ENCODE measurements around the gene DAB2. TPM values are rescaled to one million over a fixed set of nuclear protein-coding genes. Genes with fewer than 3 reads are reported as not detected.
A peak's percentile ranks its signal among the peaks of the same experiment; 100 is the strongest.

DAB2 gene
- total RNA-seq (1 to 10 TPM; 2.2 to 2.6 TPM), polyA plus RNA-seq (under 1 TPM in 2 of 3 donors, not detected in 1; 0.07 to 0.26 TPM), total RNA-seq (0 to 0.43 (median 0) reads per million in 6 experiments)

DNA sequence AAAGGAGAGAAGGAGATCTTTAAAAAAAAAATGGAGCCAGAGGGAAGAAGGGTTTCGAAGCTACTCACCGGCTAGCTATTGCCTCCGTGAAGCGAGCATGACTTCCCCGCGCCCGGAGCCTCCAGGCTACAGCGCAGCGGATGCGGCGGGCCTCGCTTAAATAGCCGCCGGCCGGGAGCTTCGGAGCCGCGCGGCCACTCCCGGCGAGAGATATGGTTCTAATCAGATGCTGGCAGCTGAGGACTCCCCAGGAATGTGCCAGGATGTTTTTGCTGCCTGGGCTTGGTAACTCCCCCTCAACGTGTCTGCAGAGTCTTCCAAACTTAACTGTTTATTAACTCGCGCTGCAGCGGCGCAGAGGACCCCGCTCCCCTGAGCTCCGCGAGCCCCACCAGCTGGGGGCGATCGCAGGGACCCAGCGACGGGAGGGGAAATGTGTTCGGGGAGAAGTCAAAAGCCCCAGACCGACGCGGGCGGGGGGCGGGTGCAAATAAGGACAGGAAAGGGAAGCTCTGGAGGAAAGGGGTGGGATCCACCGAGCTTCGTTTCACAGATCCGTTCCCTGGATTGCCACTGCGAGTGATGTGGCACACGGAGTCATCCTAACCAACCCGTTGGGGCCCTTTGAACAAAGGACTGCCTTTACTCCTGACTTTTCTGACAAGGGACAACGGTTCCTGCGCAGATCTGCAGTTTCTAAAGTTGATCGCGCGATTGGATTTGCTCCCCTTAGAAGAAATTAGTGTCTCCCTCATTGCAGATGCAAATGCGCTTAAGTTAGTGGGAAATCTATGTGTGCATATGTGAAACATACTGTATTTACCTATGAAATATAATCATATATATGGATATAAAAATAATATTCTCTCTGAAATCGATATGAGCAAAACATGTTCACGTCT, at the start of gene DAB2:
TSS of gene DAB2 (minus strand) at position 245 of the 902 bp plus-strand sequence. CDS start 30,660 bp downstream, outside the sequence.
- H3K27ac Mint-ChIP-seq: peak within 1 kb of the TSS in 2 of 10 donors; percentile 40 to 63
- POLR2A ChIA-PET: interaction anchor here (0.6 kb wide), 2 partner anchors 68 to 152 kb away, joined by 3 to 6 read pairs; no protein-coding TSS in a partner anchor
- peak within 1 kb of the TSS; percentile 80 to 91 (median 86) for H3K4me3 Mint-ChIP-seq
- ATAC-seq (peak; percentile 79 to 88), DNase-seq (peak in 9 of 10 donors; percentile 12 to 42 (median 28))
- no peaks in the 10 kb centered on the region for H3K36me3 Mint-ChIP-seq
- peaks cover 0 to 18% (median 10%) of the 10 kb centered on the region in 4 donors for H3K4me1 Mint-ChIP-seq
- peaks cover 17 to 59% (median 27%) of the 10 kb centered on the region in 5 donors for H3K27me3 Mint-ChIP-seq
- H3K9me3 Mint-ChIP-seq: peaks cover 0 to 2% (median 0%) of the 10 kb centered on the region in 9 donors

DNA sequence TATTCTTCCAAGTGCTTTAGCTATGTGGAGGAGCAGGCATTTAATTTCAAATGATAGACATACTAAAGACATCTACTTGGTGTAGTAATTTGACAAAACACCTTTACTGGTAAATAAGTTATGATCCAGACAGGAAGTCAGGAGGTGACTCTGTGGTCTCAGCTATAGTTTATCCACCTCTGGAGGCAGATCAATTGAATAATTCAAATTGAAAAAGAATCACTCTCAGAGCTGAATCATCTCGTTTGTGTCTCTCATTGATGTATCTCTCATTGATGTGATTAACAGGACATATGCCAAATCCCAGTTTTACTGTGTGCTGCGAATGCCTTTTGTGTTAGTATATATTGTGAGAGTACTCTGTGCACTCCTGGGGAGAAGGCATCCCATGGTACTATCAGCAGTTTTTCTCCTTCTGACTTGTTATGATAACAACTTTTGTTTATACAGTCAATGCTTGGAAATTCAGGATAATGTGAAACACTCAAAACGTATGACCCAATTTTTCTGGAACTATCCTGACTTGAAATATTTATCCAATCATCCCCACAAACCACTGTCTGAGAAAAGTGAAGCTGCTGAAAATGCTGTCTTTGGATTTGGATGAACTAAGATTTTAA, 48.5 kb upstream of the DAB2 start:
- Mint-ChIP-seq H3K4me1 (peaks cover 0 to 6% (median 0%) of the 10 kb centered on the region in 4 donors), H3K4me3 (no peak overlapping the region), H3K27ac (peak overlapping the region in 1 of 10 donors; percentile 4), H3K36me3 (no peaks in the 10 kb centered on the region), H3K27me3 (peaks cover 2 to 11% (median 6%) of the 10 kb centered on the region in 5 donors), H3K9me3 (no peaks in the 10 kb centered on the region)
- ATAC-seq (no peak), DNase-seq (no peak)
- POLR2A ChIA-PET: no interaction called here

DNA sequence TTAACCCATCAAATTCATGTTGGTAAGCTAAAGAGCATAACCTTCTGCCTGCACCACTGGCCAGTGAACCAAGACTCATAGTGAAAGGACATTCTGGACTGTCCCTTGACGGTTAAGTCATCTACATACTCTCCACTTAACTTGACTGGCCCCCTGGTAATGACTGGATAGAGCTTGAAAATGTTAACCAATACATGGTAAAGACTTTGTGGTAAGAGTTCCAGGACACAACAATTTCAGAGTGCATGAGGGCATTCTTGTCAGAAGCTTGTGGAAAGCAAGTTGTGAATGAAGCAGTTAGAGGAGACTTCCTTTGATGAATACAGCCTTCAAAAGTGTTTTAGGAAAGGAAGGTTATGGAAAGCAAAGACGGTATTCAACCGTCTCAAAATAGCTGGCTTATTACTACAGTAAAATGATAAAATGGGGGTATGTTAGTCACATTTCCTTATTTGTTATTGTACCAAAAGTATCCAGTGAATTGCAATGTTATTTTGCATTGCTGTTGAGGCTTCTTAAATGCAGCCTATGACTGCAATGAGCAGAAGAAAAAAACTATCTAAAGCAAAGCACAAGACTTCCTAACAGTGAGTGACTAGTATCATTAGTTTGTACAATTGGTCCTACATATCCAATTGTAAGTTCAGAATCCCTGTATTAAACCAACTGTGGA, 47.2 kb upstream of the DAB2 start:
- no peak for DNase-seq
- H3K4me1 Mint-ChIP-seq: peaks cover 0 to 6% (median 0%) of the 10 kb centered on the region in 4 donors
- H3K36me3 Mint-ChIP-seq: no peaks in the 10 kb centered on the region
- no peak overlapping the region for H3K4me3 Mint-ChIP-seq
- H3K27ac Mint-ChIP-seq: no peak overlapping the region
- POLR2A ChIA-PET: no interaction called here
- peaks cover 2 to 12% (median 6%) of the 10 kb centered on the region in 5 donors for H3K27me3 Mint-ChIP-seq
- no peak for ATAC-seq
- H3K9me3 Mint-ChIP-seq: no peaks in the 10 kb centered on the region

DNA sequence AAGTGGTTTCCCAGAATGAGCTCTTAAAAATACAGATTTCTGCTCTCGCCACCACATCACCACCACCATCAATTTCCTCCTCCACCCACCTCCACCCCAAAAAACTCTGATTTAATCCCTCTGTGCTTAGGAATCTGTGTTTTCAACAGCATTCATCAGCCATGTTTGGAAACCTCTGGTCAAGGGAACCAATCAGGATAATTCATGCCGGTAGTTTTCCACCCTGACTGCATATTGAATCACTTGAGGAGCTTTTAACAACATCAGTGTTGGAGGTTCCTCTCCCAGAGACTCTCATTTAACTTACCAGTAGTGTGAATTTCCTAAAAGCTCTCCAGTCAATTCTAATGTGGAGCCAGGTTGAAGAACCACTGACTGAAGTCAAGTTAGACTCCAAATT, 46.0 kb upstream of the DAB2 start:
- peaks cover 0 to 14% (median 0%) of the 10 kb centered on the region in 4 donors for H3K4me1 Mint-ChIP-seq
- DNase-seq: no peak
- H3K36me3 Mint-ChIP-seq: no peaks in the 10 kb centered on the region
- ATAC-seq: no peak
- no peaks in the 10 kb centered on the region for H3K9me3 Mint-ChIP-seq
- peaks cover 4 to 14% (median 5%) of the 10 kb centered on the region in 5 donors for H3K27me3 Mint-ChIP-seq
- no peak overlapping the region for H3K27ac Mint-ChIP-seq
- H3K4me3 Mint-ChIP-seq: no peak overlapping the region
- POLR2A ChIA-PET: no interaction called here

DNA sequence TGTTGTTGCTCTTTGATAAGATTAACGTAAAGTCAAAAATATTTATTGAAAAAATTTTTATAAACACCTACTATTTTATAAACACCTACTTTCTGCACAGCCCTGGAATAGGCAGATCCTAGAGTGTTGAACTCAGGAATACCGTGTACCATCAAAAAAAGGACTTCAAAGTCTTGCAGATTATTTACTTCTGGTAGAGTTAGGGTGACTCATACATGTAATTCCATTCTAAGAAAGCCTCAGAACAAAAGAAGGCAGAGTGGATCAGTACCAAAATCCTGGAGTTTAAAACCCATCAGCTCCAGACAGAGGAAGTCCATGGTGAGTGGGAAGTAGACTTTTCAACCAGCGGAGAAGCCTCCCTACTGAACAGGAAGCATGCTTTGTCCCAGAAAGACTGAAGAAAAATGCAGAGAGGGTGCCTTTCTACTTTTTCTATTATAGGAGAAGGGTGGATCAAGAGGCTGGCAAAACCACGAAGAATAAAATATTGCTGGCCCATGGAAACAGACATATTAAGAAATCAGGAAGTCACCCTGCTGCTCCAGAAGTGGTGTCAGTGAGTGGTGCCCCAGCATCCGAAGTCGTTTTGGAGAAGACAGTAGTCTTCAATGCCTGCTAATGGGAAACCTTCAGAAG, 45.1 kb upstream of the DAB2 start:
- Mint-ChIP-seq H3K36me3 (no peaks in the 10 kb centered on the region), H3K9me3 (no peaks in the 10 kb centered on the region), H3K27me3 (peaks cover 3 to 12% (median 5%) of the 10 kb centered on the region in 5 donors), H3K27ac (no peak overlapping the region), H3K4me1 (peaks cover 0 to 14% (median 0%) of the 10 kb centered on the region in 4 donors), H3K4me3 (no peak overlapping the region)
- POLR2A ChIA-PET: no interaction called here
- no peak for DNase-seq
- ATAC-seq: no peak

DNA sequence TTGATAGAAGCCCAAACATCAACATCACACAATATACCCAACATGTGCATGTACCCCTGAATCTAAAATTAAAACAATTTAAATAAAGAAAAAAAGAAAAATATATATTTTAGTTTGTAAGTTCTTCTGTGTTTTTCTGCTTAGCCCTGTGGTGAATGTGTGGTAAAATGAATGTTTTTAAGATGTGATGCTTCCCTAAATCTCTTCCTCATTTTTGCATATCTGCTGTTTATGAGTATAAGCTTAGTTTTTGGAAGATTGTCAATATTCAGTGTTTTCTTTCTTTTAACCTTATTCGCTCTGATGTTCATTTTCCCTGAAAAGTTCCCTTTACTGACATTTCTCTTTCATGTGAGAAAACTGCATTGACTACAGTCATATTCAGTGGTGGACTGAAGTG, 44.4 kb upstream of the DAB2 start:
- Mint-ChIP-seq H3K36me3 (no peaks in the 10 kb centered on the region), H3K27me3 (peaks cover 4 to 11% (median 6%) of the 10 kb centered on the region in 5 donors), H3K4me1 (peaks cover 0 to 14% (median 0%) of the 10 kb centered on the region in 4 donors), H3K9me3 (no peaks in the 10 kb centered on the region), H3K27ac (no peak overlapping the region), H3K4me3 (no peak overlapping the region)
- ATAC-seq (no peak), DNase-seq (no peak)
- POLR2A ChIA-PET: no interaction called here

DNA sequence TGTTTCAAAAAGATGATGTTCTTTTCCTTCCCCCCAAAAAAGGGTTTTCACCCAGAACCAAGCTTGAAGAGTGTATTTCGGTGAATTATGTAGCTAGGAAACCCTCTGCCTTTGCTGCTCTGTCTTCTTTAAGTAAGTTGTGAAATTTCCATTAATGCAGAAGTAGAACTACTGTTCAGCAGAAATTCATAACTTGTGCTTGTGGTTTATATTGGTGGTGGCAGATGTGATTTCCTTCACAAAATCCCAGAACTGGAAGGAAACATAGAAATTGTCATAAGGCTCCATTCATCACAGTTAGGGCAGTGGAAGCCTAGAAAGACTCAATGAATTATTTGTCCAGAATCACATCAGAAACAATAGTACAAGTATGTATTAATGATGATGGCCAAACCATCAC, 42.1 kb upstream of the DAB2 start:
- no peak overlapping the region for H3K27ac Mint-ChIP-seq
- no peak for ATAC-seq
- peaks cover 7 to 22% (median 17%) of the 10 kb centered on the region in 5 donors for H3K27me3 Mint-ChIP-seq
- H3K4me1 Mint-ChIP-seq: peaks cover 0 to 17% (median 0%) of the 10 kb centered on the region in 4 donors
- H3K36me3 Mint-ChIP-seq: no peaks in the 10 kb centered on the region
- H3K9me3 Mint-ChIP-seq: no peaks in the 10 kb centered on the region
- no peak for DNase-seq
- POLR2A ChIA-PET: no interaction called here
- H3K4me3 Mint-ChIP-seq: no peak overlapping the region

DNA sequence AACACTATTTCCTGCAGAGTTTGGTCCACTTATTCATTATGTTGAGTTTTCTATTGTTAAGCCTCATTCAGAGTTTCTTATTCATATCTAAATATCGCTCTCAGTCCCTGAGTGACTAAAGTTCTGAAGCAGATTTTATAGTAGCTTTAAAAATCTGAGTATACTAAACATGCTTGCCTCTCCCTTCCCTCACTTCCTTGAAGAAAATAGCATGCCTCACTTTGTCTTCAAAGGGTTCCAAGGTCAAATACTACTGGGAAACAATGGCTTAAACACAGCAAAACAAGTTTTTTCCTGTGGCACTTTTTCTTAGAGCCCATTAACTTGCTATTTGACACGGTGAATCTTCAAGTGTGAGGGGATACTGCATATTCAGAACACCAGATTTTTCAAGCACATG, 41.1 kb upstream of the DAB2 start:
- no peak for DNase-seq
- Mint-ChIP-seq H3K27me3 (peaks cover 7 to 25% (median 18%) of the 10 kb centered on the region in 5 donors), H3K27ac (no peak overlapping the region), H3K9me3 (no peaks in the 10 kb centered on the region), H3K4me3 (no peak overlapping the region), H3K4me1 (peaks cover 0 to 24% (median 2%) of the 10 kb centered on the region in 4 donors), H3K36me3 (no peaks in the 10 kb centered on the region)
- no peak for ATAC-seq
- POLR2A ChIA-PET: no interaction called here

DNA sequence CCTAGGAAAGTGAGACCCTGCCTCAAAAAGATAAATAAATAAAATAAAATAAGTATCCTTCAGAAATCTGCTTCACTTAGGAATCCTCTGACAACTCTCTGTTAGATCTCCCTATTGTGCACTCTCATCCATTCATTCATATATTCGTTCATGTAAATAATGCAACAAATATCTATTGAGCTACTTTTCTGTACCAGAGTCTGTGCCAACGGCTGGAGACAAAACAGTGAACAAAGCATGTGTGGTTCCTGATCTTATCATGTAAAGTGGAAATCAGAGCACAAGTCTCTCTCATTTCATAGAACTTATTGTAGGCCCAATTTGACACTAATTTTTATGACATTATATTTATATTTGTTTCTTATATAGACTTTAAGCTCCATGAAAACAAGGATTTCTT, 40.3 kb upstream of the DAB2 start:
- H3K4me3 Mint-ChIP-seq: no peak overlapping the region
- POLR2A ChIA-PET: no interaction called here
- peaks cover 0 to 28% (median 2%) of the 10 kb centered on the region in 4 donors for H3K4me1 Mint-ChIP-seq
- H3K27ac Mint-ChIP-seq: no peak overlapping the region
- no peak for ATAC-seq
- no peaks in the 10 kb centered on the region for H3K9me3 Mint-ChIP-seq
- no peaks in the 10 kb centered on the region for H3K36me3 Mint-ChIP-seq
- no peak for DNase-seq
- H3K27me3 Mint-ChIP-seq: peaks cover 5 to 25% (median 17%) of the 10 kb centered on the region in 5 donors

DNA sequence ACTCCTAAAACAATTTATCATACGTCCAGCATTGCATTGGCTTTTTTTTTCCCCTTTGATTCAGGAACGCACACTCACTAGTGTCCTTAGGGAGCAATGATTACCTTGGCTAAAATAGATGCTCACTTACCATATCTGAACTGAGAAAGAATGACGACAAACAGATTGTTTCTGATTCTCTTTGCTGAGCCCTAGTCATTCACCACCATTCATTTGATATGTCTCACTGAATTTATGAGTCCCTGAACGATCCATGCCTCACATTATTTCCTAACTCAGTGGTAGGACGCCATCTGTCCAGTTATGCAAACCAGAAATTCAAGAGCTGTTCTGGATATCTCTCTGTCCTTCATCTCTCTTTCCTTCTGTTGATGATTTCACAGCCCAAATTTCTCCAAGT, 39.3 kb upstream of the DAB2 start:
- Mint-ChIP-seq H3K27me3 (peaks cover 5 to 26% (median 17%) of the 10 kb centered on the region in 5 donors), H3K27ac (peak overlapping the region in 1 of 10 donors; percentile 0), H3K4me1 (peaks cover 0 to 26% (median 2%) of the 10 kb centered on the region in 4 donors), H3K9me3 (no peaks in the 10 kb centered on the region), H3K36me3 (no peaks in the 10 kb centered on the region), H3K4me3 (no peak overlapping the region)
- POLR2A ChIA-PET: no interaction called here
- DNase-seq (no peak), ATAC-seq (no peak)

DNA sequence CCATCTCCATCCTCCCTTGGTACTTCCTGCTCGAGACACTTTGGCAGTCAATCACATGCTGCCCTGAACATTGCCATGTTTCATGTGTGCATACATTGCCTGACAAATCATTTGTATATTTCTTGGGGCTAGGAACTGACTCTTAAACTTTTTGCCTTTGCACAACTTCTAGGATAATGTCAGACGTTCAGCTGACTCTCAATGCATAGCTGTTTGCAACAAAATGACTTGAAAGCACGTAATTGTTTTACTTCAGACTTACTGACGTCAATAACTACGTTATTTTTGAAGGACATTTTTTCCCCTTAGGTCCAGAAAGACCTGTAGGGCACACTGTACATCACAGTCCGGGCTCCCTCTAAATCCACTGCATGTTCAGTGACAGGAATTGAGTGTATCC, 37.4 kb upstream of the DAB2 start:
- H3K27me3 Mint-ChIP-seq: peaks cover 13 to 45% (median 29%) of the 10 kb centered on the region in 5 donors
- no peak overlapping the region for H3K27ac Mint-ChIP-seq
- DNase-seq (no peak), ATAC-seq (no peak)
- POLR2A ChIA-PET: no interaction called here
- peaks cover 0 to 2% (median 0%) of the 10 kb centered on the region in 9 donors for H3K9me3 Mint-ChIP-seq
- H3K4me3 Mint-ChIP-seq: no peak overlapping the region
- H3K4me1 Mint-ChIP-seq: peaks cover 0 to 23% (median 4%) of the 10 kb centered on the region in 4 donors
- no peaks in the 10 kb centered on the region for H3K36me3 Mint-ChIP-seq

DNA sequence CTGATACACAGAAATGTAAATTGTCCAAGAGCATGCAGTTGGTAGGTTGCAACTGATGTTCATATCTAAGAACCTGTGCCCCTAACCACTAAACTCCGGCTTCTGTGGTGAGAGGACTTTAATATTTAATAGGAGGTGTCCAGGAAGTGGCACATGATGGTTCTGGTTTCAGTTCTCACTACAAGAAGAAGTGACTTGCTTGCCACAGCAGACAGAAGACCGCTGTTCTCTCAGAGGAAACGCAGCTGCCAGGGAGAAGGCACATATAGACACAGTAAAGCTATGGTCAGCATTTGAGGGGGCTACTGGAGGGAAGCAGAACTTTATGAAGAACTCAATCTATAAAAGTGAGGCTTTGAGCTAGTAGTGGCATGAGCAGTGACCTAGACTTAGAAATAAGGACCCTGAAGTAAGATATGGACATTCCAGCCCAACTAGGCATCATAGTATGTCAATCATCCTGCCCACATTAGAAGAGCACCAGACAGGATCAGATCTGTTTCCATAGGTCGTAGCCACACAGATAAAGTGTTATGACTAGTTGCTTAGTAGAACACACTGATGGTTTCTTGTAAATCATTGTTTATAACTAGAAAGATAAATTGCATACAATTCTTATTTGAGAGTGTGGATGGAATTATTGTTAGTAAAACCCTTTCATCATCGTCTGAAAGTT, 36.4 kb upstream of the DAB2 start:
- DNase-seq: peak in 1 of 10 donors; percentile 5
- H3K27me3 Mint-ChIP-seq: peaks cover 15 to 53% (median 33%) of the 10 kb centered on the region in 5 donors
- peak overlapping the region in 2 of 10 donors; percentile 4 to 68 for H3K27ac Mint-ChIP-seq
- peaks cover 0 to 2% (median 0%) of the 10 kb centered on the region in 9 donors for H3K9me3 Mint-ChIP-seq
- ATAC-seq: no peak
- no peaks in the 10 kb centered on the region for H3K36me3 Mint-ChIP-seq
- H3K4me3 Mint-ChIP-seq: peak overlapping the region in 1 of 10 donors; percentile 10
- peaks cover 0 to 16% (median 4%) of the 10 kb centered on the region in 4 donors for H3K4me1 Mint-ChIP-seq
- POLR2A ChIA-PET: no interaction called here
